Measurements from ENCODE around the gene ALOX5.

GRCh38 chr10:45371560-45371959, 2.5 kb upstream of the ALOX5 start:
- TF ChIP-seq, protein P1, sequence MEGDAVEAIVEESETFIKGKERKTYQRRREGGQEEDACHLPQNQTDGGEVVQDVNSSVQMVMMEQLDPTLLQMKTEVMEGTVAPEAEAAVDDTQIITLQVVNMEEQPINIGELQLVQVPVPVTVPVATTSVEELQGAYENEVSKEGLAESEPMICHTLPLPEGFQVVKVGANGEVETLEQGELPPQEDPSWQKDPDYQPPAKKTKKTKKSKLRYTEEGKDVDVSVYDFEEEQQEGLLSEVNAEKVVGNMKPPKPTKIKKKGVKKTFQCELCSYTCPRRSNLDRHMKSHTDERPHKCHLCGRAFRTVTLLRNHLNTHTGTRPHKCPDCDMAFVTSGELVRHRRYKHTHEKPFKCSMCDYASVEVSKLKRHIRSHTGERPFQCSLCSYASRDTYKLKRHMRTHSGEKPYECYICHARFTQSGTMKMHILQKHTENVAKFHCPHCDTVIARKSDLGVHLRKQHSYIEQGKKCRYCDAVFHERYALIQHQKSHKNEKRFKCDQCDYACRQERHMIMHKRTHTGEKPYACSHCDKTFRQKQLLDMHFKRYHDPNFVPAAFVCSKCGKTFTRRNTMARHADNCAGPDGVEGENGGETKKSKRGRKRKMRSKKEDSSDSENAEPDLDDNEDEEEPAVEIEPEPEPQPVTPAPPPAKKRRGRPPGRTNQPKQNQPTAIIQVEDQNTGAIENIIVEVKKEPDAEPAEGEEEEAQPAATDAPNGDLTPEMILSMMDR (IDR thresholded peaks at IDR 0.05) = no peak
- no peak for TF ChIP-seq POLR2AphosphoS5 (IDR thresholded peaks at IDR 0.05)

Measured in upper lobe of left lung (tissue), 4 donors.